ENCODE data around the gene SLC44A2.
"Not testable (repeated sequence)": the region's sequence is repeated elsewhere in the genome, so short reads cannot be mapped to it uniquely, and the experiment has no call there.

Gene SLC44A2

DNA sequence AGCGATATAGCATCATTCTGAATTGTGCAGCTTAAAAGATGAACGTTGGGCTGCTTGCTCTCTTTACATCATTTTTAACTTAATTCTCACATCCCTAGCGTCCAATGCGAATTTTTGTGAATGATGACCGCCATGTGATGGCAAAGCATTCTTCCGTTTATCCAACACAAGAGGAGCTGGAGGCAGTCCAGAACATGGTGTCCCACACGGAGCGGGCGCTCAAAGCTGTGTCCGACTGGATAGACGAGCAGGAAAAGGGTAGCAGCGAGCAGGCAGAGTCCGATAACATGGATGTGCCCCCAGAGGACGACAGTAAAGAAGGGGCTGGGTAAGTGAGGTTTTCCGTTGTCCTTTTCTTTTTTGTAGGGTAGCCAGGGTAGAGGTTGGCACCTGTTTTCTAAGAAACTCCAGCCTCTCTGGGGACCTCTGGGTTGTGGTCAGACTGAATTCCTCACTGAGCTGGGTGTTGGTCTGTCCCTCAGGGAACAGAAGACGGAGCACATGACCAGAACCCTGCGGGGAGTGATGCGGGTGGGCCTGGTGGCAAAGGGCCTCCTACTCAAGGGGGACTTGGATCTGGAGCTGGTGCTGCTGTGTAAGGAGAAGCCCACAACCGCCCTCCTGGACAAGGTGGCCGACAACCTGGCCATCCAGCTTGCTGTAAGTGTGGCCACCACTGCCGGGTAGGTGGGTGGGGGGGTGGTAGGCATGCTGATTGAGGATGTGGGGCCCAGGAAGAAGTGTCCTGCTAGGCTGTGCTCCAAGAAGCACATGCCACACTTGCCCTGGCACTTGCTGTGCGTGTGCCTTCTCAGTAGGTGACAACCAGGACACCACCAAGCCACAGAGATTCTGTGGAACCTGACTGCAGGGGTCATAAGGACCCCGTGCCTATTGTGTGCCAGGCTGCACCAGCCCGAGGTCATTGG, 45.8 kb downstream of the SLC44A2 start:
- no peak for TF ChIP-seq CTCF (conservative IDR thresholded peaks at IDR 0.05; ENCODE audit: low read depth, low read length)
- no peak overlapping the region for H3K4me3 ChIP-seq (ENCODE audit: low read length)
- DNase-seq (ENCODE audit: low read depth), result no peak

DNA sequence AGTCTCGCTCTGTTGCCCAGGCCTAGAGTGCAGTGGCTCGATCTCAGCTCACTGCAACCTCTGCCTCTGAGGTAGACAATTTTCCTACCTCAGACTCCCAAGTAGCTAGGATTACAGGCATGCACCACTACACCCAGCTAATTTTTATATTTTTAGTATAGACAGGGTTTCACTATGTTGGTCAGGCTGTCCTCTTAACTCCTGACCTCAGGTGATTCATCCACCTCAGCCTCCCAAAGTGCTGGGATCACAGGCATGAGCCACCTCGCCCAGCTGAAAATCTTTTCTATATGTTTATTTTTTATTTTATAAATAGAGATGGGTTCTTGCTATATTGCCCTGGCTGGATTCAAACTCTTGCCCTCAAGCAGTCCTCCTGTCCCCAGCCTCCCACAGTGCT, 46.6 kb downstream of the SLC44A2 start:
- not testable (repeated sequence) for H3K4me3 ChIP-seq (ENCODE audit: low read length); DNase-seq (ENCODE audit: low read depth)

DNA sequence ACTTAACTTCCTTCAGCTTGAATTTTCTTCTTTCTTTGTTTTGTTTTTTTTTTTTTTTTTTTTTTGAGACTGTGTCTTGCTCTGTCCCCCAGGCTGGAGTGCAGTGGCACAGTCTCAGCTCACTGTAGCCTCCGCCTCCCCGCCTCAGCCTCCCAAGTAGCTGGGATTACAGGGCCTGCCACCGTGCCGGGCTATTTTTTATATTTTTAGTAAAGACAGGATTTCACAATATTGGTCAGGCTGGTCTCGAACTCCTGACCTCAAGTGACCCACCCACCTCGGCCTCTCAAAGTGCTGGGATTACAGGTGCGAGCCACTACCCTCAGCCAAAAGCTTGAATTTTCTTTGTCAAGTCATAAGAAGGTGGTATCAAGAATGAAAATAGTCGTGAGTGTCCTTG, 49.9 kb downstream of the SLC44A2 start:
- not testable (repeated sequence) for H3K4me3 ChIP-seq (ENCODE audit: low read length); DNase-seq (ENCODE audit: low read depth)

DNA sequence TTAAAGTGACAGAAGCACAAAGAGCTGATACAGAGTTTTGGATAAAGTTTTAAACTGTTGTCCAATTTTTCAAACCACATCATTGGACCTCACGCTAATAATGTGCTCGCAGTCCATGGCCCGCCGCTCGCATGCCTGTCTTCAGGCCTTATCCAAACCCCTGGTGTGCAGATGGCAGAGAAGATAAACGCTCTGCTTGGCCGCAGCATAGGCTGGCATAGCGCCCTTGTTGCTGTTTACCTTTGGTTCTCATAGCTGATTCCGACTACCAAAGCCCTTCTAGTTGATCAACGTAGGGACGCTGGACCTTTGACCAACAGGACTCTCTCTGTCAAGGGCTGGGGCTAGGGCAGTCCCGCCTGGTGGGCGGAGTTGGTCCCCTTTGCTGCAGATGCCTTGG, 52.4 kb downstream of the SLC44A2 start:
- DNase-seq (ENCODE audit: low read depth), result no peak
- TF ChIP-seq CTCF (conservative IDR thresholded peaks at IDR 0.05; ENCODE audit: low read depth, low read length), result no peak
- H3K4me3 ChIP-seq (ENCODE audit: low read length), result no peak overlapping the region

DNA sequence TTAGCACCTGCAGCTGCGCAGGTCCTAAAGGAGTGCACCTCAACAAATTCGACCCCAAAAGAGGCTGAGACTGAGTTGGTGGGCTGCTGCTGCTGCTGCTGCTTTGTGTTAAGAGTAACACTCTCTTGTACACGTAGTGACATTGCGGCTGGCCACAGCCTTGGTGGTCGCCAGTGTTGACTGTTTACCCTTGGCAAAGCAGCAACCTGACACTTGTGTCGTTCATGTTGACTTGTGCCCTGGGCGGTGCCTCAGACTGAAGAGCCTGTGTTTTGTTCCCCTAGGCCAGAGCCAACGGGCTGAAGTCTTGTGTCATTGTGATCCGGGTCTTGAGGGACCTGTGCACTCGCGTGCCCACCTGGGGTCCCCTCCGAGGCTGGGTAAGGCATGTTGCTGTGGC, 53.5 kb downstream of the SLC44A2 start:
- no peak for DNase-seq (ENCODE audit: low read depth)
- TF ChIP-seq CTCF (conservative IDR thresholded peaks at IDR 0.05; ENCODE audit: low read depth, low read length), result no peak
- no peak overlapping the region for H3K4me3 ChIP-seq (ENCODE audit: low read length)

GRCh38 chr19:10679743-10680142, 54.4 kb downstream of the SLC44A2 start:
- H3K4me3 ChIP-seq (ENCODE audit: low read length), result no peak overlapping the region
- TF ChIP-seq CTCF (conservative IDR thresholded peaks at IDR 0.05; ENCODE audit: low read depth, low read length), result no peak
- DNase-seq (ENCODE audit: low read depth), result no peak

DNA sequence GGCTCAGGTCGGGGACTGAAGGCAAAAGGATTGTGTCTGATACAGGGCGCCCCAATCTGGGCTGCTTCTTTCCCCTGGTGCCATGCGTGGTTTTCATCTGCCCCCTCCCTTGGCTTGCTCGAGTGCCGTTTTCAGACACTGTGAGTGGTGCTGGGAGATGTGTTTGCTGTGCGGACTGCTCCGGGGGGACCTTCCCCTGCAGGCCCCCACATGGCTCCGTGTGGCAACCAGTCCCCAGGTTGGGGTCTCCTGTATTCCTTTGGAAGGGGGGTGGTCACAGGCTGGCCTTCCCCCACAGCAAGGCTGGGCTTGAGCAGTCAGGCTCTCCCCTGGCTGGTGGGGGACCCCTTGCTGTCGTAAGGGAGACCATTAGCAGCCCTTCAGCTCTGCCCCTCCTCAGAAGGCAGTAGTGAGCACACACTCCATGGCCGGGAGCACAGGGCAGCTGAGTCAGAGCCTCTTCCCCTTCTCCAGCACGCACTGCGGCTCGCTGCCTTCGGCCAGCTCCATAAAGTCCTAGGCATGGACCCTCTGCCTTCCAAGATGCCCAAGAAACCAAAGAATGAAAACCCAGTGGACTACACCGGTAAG, 55.3 kb downstream of the SLC44A2 start:
- TF ChIP-seq CTCF (conservative IDR thresholded peaks at IDR 0.05; ENCODE audit: low read depth, low read length), result no peak
- no peak for DNase-seq (ENCODE audit: low read depth)
- H3K4me3 ChIP-seq (ENCODE audit: low read length), result no peak overlapping the region

GRCh38 chr19:10681658-10682057, 56.3 kb downstream of the SLC44A2 start:
- no peak for TF ChIP-seq CTCF (conservative IDR thresholded peaks at IDR 0.05; ENCODE audit: low read depth, low read length)
- DNase-seq (ENCODE audit: low read depth), result no peak
- no peak overlapping the region for H3K4me3 ChIP-seq (ENCODE audit: low read length)
